ENCODE data around the gene ATF1. TPM values are rescaled to one million over a fixed set of nuclear protein-coding genes. Genes with fewer than 3 reads are reported as not detected.

The ATF1 gene
- total RNA-seq, 4 donors from 2014 or later, result 14.9 to 24.9 (median 20.5) TPM

GRCh38 chr12:50745861-50746260 is 18.0 kb upstream of the ATF1 start:
- intact Hi-C loops (cut with DNase I; ENCODE audit: low total_unique reads), result no loop called here
- TF ChIP-seq, protein P1, sequence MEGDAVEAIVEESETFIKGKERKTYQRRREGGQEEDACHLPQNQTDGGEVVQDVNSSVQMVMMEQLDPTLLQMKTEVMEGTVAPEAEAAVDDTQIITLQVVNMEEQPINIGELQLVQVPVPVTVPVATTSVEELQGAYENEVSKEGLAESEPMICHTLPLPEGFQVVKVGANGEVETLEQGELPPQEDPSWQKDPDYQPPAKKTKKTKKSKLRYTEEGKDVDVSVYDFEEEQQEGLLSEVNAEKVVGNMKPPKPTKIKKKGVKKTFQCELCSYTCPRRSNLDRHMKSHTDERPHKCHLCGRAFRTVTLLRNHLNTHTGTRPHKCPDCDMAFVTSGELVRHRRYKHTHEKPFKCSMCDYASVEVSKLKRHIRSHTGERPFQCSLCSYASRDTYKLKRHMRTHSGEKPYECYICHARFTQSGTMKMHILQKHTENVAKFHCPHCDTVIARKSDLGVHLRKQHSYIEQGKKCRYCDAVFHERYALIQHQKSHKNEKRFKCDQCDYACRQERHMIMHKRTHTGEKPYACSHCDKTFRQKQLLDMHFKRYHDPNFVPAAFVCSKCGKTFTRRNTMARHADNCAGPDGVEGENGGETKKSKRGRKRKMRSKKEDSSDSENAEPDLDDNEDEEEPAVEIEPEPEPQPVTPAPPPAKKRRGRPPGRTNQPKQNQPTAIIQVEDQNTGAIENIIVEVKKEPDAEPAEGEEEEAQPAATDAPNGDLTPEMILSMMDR (IDR thresholded peaks at IDR 0.05), result no peak
- no peak for TF ChIP-seq POLR2A (IDR thresholded peaks at IDR 0.05)
- DNase-seq (ENCODE audit: low spot score in 2 of 2), result peak in 1 of 2 donors; percentile 25
- no peak overlapping the region for H3K4me3 ChIP-seq (ENCODE audit: low read depth, poor library complexity, severe bottlenecking)
- 79 to 85% methylated on average over 4 of the region's 4 CpGs for WGBS, 2 donors

DNA sequence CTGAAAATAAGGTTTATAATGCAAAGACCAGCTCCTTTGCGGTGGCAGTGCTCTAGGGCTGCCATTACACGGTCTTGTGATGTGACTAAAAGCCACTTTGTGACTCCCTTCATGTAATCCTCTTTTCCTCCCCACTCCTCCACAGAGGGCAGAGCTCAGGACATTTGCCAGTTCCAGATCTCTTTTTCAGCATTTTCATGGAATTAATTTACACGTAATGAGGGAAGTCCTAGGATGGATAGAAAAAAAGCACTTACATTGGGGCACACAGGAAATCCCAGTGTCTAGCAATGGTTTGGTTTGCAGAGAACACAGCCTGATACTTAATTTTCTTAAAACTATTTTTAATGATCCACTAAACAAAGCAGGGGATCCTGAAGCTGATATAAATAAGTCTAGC is 17.5 kb upstream of the ATF1 start:
- peak in 1 of 2 donors; percentile 36 for DNase-seq (ENCODE audit: low spot score in 2 of 2)
- no peak overlapping the region for H3K4me3 ChIP-seq (ENCODE audit: low read depth, poor library complexity, severe bottlenecking)
- 90 to 95% methylated on average over 3 of the region's 3 CpGs for WGBS, 2 donors
- intact Hi-C loops (cut with DNase I; ENCODE audit: low total_unique reads), result no loop called here
- TF ChIP-seq, protein P1 (IDR thresholded peaks at IDR 0.05), result no peak
- TF ChIP-seq POLR2A (IDR thresholded peaks at IDR 0.05), result no peak

- WGBS, 2 donors, result 79 to 87% methylated on average over 1 of the region's 1 CpG
- intact Hi-C loops (cut with DNase I; ENCODE audit: low total_unique reads), result no loop called here
- peak in 1 of 2 donors; percentile 7 for DNase-seq (ENCODE audit: low spot score in 2 of 2)
- no peak overlapping the region for H3K4me3 ChIP-seq (ENCODE audit: low read depth, poor library complexity, severe bottlenecking)
- TF ChIP-seq, protein P1 (IDR thresholded peaks at IDR 0.05), result no peak
- no peak for TF ChIP-seq POLR2A (IDR thresholded peaks at IDR 0.05)
Observed at GRCh38 chr12:50747817-50748216, 16.1 kb upstream of the ATF1 start.

GRCh38 chr12:50749459-50749882 is 14.4 kb upstream of the ATF1 start:
- TF ChIP-seq, protein P1 (IDR thresholded peaks at IDR 0.05), result no peak
- TF ChIP-seq POLR2A (IDR thresholded peaks at IDR 0.05), result no peak
- no peak overlapping the region for H3K4me3 ChIP-seq (ENCODE audit: low read depth, poor library complexity, severe bottlenecking)
- DNase-seq (ENCODE audit: low spot score in 2 of 2), result peak in 1 of 2 donors; percentile 40
- intact Hi-C loops (cut with DNase I; ENCODE audit: low total_unique reads), result no loop called here
- WGBS, 2 donors, result 93 to 98% methylated on average over 2 of the region's 2 CpGs

DNA sequence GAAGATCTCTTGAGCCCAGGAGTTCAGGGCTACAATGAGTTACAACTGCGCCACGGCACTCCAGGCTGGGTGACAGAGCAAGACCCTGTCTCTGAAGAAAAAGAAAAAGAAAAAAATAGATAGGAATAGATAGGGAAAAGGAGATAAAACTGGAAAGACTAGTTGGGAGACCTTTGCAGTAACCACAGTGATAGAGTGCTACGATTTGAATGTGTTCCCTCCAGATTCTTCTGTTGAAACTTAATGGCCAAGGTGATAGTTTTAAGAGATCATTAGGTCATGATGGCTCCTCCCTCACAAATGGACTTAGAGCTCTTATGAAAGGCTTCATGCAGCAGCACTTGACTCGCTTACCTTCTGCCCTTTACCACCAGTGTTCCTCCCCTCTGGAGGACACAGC is 13.5 kb upstream of the ATF1 start:
- 89 to 90% methylated on average over 4 of the region's 4 CpGs for WGBS, 2 donors
- TF ChIP-seq, protein P1 (IDR thresholded peaks at IDR 0.05), result no peak
- intact Hi-C loops (cut with DNase I; ENCODE audit: low total_unique reads), result no loop called here
- no peak overlapping the region for H3K4me3 ChIP-seq (ENCODE audit: low read depth, poor library complexity, severe bottlenecking)
- peak in 1 of 2 donors; percentile 18 for DNase-seq (ENCODE audit: low spot score in 2 of 2)
